ENCODE data around the gene TGFBR3.

The TGFBR3 gene

GRCh38 chr1:91747666-91748065 is 138.3 kb downstream of the TGFBR3 start:
- no peak overlapping the region for H3K27ac Mint-ChIP-seq
- ATAC-seq (no peak), DNase-seq (ENCODE audit: low spot score in 2 of 2) (no peak)
- peaks cover 16% of the 10 kb centered on the region for H3K36me3 Mint-ChIP-seq
- peaks cover 73% of the 10 kb centered on the region for H3K4me1 Mint-ChIP-seq
- H3K4me3 Mint-ChIP-seq, result no peak overlapping the region
- no peaks in the 10 kb centered on the region for H3K9me3 Mint-ChIP-seq

GRCh38 chr1:91746728-91747338 is 139.1 kb downstream of the TGFBR3 start:
- Mint-ChIP-seq H3K36me3 (peaks cover 17% of the 10 kb centered on the region), H3K4me1 (peaks cover 72% of the 10 kb centered on the region), H3K4me3 (no peak overlapping the region), H3K27ac (no peak overlapping the region), H3K9me3 (no peaks in the 10 kb centered on the region)
- no peak for DNase-seq (ENCODE audit: low spot score in 2 of 2)
- ATAC-seq, result no peak

GRCh38 chr1:91745640-91746373 is 140.1 kb downstream of the TGFBR3 start:
- no peaks in the 10 kb centered on the region for H3K9me3 Mint-ChIP-seq
- peaks cover 17% of the 10 kb centered on the region for H3K36me3 Mint-ChIP-seq
- DNase-seq (ENCODE audit: low spot score in 2 of 2), result no peak
- no peak for ATAC-seq
- H3K4me1 Mint-ChIP-seq, result peaks cover 71% of the 10 kb centered on the region
- H3K4me3 Mint-ChIP-seq, result no peak overlapping the region
- H3K27ac Mint-ChIP-seq, result no peak overlapping the region

- H3K36me3 Mint-ChIP-seq, result peaks cover 17% of the 10 kb centered on the region
- H3K4me1 Mint-ChIP-seq, result peaks cover 64% of the 10 kb centered on the region
- no peaks in the 10 kb centered on the region for H3K9me3 Mint-ChIP-seq
- H3K4me3 Mint-ChIP-seq, result no peak overlapping the region
- no peak for ATAC-seq
- H3K27ac Mint-ChIP-seq, result no peak overlapping the region
- no peak for DNase-seq (ENCODE audit: low spot score in 2 of 2)
Observed at GRCh38 chr1:91744953-91745639, 140.9 kb downstream of the TGFBR3 start.

- Mint-ChIP-seq H3K4me1 (peaks cover 58% of the 10 kb centered on the region), H3K36me3 (peaks cover 17% of the 10 kb centered on the region), H3K9me3 (no peaks in the 10 kb centered on the region), H3K27ac (peak overlapping the region; percentile 20), H3K4me3 (no peak overlapping the region)
- peak; percentile 78 for ATAC-seq
- no peak for DNase-seq (ENCODE audit: low spot score in 2 of 2)
Observed at GRCh38 chr1:91742848-91743292, 143.1 kb downstream of the TGFBR3 start.

GRCh38 chr1:91741906-91742305 is 144.0 kb downstream of the TGFBR3 start:
- DNase-seq (ENCODE audit: low spot score in 2 of 2) (no peak), ATAC-seq (no peak)
- peak overlapping the region; percentile 20 for H3K27ac Mint-ChIP-seq
- H3K4me3 Mint-ChIP-seq, result no peak overlapping the region
- no peaks in the 10 kb centered on the region for H3K9me3 Mint-ChIP-seq
- H3K36me3 Mint-ChIP-seq, result peaks cover 12% of the 10 kb centered on the region
- peaks cover 56% of the 10 kb centered on the region for H3K4me1 Mint-ChIP-seq

- DNase-seq (ENCODE audit: low spot score in 2 of 2) (no peak), ATAC-seq (no peak)
- peaks cover 57% of the 10 kb centered on the region for H3K4me1 Mint-ChIP-seq
- no peak overlapping the region for H3K27ac Mint-ChIP-seq
- H3K4me3 Mint-ChIP-seq, result no peak overlapping the region
- peaks cover 12% of the 10 kb centered on the region for H3K36me3 Mint-ChIP-seq
- H3K9me3 Mint-ChIP-seq, result no peaks in the 10 kb centered on the region
Observed at GRCh38 chr1:91741301-91741700, 144.7 kb downstream of the TGFBR3 start.

- ATAC-seq, result no peak
- H3K36me3 Mint-ChIP-seq, result peaks cover 24% of the 10 kb centered on the region
Observed at GRCh38 chr1:91737650-91738049, 148.3 kb downstream of the TGFBR3 start.

GRCh38 chr1:91736715-91737615 is 149.0 kb downstream of the TGFBR3 start:
- no peak for ATAC-seq
- H3K36me3 Mint-ChIP-seq, result peaks cover 26% of the 10 kb centered on the region
- DNase-seq (ENCODE audit: low spot score in 2 of 2), result no peak
- H3K4me1 Mint-ChIP-seq, result peaks cover 71% of the 10 kb centered on the region
- no peaks in the 10 kb centered on the region for H3K9me3 Mint-ChIP-seq
- no peak overlapping the region for H3K4me3 Mint-ChIP-seq
- no peak overlapping the region for H3K27ac Mint-ChIP-seq

More at GRCh38 chr1:91737650-91738049, 148.3 kb downstream of the TGFBR3 start:
- no peak for DNase-seq (ENCODE audit: low spot score in 2 of 2)
- no peak overlapping the region for H3K4me3 Mint-ChIP-seq
- H3K27ac Mint-ChIP-seq, result no peak overlapping the region
- H3K9me3 Mint-ChIP-seq, result no peaks in the 10 kb centered on the region
- H3K4me1 Mint-ChIP-seq, result peaks cover 70% of the 10 kb centered on the region

- Mint-ChIP-seq H3K4me3 (no peak overlapping the region), H3K36me3 (peaks cover 33% of the 10 kb centered on the region)
Observed at GRCh38 chr1:91736146-91736714, 149.7 kb downstream of the TGFBR3 start.

GRCh38 chr1:91735266-91735845 is 150.6 kb downstream of the TGFBR3 start:
- Mint-ChIP-seq H3K9me3 (no peaks in the 10 kb centered on the region), H3K27ac (peak overlapping the region; percentile 74), H3K4me1 (peaks cover 81% of the 10 kb centered on the region), H3K36me3 (peaks cover 35% of the 10 kb centered on the region), H3K4me3 (peak overlapping the region; percentile 41)
- DNase-seq (ENCODE audit: low spot score in 2 of 2), result no peak
- no peak for ATAC-seq

More at GRCh38 chr1:91736146-91736714, 149.7 kb downstream of the TGFBR3 start:
- ATAC-seq (no peak), DNase-seq (ENCODE audit: low spot score in 2 of 2) (no peak)
- Mint-ChIP-seq H3K4me1 (peaks cover 72% of the 10 kb centered on the region), H3K27ac (no peak overlapping the region), H3K9me3 (no peaks in the 10 kb centered on the region)

- no peak for DNase-seq (ENCODE audit: low spot score in 2 of 2)
- Mint-ChIP-seq H3K4me3 (peak overlapping the region; percentile 41), H3K9me3 (no peaks in the 10 kb centered on the region), H3K4me1 (peaks cover 85% of the 10 kb centered on the region), H3K36me3 (peaks cover 35% of the 10 kb centered on the region), H3K27ac (peak overlapping the region; percentile 74)
- ATAC-seq, result peak; percentile 48
Observed at GRCh38 chr1:91734761-91735160, 151.2 kb downstream of the TGFBR3 start.

- ATAC-seq (no peak), DNase-seq (ENCODE audit: low spot score in 2 of 2) (no peak)
- peaks cover 76% of the 10 kb centered on the region for H3K4me1 Mint-ChIP-seq
- H3K4me3 Mint-ChIP-seq, result no peak overlapping the region
- H3K27ac Mint-ChIP-seq, result peak overlapping the region; percentile 32
- H3K36me3 Mint-ChIP-seq, result peaks cover 50% of the 10 kb centered on the region
- no peaks in the 10 kb centered on the region for H3K9me3 Mint-ChIP-seq
Observed at GRCh38 chr1:91733108-91733710, 152.7 kb downstream of the TGFBR3 start.
